Activated CD8-positive, alpha-beta memory T cell treated with anti-CD3 and anti-CD28 coated beads for 24 hours (primary cell): ENCODE measurements around the gene SLC24A3.
"Not testable (repeated sequence)": the region's sequence is repeated elsewhere in the genome, so short reads cannot be mapped to it uniquely, and the experiment has no call there.

ENCODE experiments used
- DNase-seq: peaks from one replicate; pipeline ENCODE4 v3.0.0-alpha.2; 2020

Gene SLC24A3

DNA sequence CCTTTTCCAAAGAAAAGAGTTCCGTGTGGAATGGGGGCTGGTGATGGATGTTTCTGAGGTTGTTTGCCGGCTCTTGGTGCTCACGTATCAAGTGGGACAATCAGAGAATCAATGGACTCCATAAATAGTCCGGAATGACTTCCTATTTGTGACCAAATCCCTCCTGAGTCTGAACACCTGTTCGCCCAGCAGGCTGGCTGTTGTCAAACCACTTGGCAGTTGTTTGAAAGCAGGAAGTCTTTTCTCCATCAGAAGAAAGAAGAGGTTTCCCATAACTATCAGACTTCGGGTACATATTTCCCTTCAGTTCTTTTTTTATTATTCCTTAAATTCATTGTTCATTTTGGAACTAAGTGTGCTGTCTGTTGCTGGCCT, 390.9 kb downstream of the SLC24A3 start:
- no peak for DNase-seq

DNA sequence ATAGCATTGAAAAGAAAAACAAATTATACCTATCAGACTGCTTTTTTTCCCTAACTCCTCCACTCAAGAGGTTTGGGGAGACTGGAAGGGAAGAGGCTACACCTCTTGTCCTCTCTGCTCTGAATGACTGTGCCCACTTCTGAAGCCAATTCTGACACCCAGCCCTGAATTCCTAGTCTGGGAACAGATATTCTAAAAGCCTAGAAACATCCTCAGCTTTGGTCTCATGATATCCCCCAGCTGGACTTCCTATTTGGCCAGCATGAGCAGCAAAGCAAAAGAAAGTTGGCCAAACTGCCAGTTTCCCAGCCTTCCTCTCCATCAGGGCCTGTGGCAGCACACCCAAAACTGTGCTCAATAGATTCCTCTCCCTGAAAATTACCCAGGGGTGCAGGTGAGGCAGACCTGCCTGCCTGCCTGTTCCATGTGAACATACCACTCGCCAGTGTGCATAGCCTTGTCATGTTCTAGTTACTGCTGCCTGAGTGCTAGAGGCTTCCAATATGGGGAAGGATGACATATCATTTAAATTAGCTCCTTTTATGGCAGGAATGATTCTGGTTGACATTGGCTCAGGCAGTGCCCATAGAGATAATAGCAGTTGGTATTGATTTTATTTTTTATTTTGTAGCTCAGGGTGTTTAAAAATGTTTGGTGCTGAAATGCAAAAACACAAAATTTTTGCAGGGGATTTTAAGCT, 393.5 kb downstream of the SLC24A3 start:
- DNase-seq: no peak

DNA sequence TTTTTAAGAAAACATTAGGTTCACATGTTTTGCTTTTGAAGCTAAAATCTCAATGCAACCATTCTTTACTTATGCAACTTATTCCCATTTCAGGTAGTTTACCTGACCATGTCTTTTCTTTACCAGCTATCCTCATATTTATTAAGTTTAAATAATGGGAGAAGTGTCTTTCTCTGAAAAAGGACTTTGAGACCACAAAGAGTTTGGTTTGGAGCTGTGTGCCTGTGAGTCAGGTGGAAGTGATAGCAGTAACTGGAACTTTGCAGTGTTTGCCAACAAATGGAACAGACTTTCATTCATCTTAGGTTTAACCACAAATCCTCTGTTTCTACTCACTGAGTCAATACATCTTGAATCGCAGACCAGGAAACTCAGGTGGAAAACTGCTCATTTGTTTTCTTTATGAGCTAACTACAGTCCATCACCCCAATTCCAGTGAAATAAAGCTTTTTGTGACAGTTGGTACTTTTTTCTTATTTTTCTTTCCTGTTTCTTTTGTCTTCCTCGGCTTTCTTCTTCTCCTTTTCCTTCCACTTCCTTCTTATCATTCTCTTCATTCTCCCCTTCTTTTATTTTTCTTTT, 397.3 kb downstream of the SLC24A3 start:
- no peak for DNase-seq

DNA sequence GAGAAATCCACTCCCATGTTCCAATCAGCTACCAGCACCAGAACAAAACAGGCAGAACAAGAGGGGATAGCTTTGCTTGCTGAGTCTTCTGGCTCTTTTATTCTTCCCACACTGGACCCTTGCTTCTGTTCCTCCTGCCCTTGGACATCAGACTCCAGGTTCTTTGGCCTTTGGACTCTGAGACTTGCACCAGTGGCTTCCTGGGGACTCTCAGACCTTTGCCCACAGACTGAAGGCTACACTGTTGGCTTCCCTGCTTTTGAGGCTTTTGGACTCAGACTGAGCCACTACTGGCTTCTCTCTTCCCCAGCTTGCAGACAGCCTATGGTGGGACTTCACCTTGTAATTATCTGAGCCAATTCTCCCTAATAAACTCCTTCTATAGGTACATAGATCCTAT, 403.2 kb downstream of the SLC24A3 start:
- DNase-seq: no peak

DNA sequence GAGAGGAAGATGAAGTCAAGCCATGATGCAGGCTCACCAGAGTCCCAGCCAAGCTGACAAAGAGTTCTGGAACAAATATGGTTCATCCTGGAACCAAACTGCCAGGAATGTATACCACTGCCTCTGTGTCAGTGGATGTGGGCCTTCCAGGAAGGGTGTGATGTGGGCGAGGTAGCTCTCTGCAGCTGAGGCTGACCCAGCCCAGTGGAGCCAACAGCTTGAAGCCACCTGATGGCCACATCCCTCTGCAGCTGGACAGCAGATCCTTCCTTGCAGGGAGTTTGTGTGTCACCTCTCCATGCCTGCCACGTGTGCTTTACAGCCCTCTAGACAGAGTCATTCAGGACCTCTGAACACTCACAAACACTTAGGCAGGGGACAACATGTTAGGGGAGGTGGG, 403.6 kb downstream of the SLC24A3 start:
- DNase-seq: no peak

DNA sequence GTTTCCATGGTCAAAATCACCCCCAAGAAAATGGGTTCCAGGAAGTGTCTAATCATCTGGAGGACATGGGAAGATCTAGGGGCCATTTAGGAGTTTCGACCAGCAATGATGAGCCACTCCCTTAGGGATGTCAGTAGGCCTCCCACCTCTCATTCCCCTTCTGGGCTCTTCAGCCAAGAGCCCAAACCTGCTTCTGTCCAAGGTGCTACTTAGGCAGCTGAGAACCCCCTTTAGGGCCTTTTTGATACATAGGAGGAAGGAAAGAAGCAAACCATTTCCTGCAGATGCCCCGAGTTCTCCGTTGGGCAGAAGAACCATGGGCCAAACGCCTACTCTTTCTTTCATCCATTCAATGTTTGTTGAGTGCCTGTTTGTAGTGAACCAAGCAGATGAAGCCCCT, 404.2 kb downstream of the SLC24A3 start:
- no peak for DNase-seq

DNA sequence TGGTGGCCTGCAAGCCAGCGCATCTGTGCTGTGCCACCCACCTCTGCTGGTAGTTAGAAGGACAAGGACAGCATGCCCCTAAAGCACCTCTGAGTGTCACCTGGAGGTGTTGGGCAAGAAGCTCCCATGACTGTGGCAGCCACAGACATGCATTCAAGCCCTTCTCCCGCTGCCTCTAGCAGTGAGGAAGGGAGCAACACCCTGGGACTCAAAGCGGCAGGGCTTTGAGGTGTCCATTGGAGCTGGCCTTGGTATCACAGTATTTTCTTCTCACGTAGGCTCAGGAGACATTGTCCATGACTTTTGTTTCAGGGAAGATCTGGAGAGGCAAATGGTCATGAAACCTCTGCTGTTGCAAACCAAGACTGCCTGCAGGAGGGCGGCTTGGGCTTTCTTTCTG, 404.8 kb downstream of the SLC24A3 start:
- DNase-seq: no peak

DNA sequence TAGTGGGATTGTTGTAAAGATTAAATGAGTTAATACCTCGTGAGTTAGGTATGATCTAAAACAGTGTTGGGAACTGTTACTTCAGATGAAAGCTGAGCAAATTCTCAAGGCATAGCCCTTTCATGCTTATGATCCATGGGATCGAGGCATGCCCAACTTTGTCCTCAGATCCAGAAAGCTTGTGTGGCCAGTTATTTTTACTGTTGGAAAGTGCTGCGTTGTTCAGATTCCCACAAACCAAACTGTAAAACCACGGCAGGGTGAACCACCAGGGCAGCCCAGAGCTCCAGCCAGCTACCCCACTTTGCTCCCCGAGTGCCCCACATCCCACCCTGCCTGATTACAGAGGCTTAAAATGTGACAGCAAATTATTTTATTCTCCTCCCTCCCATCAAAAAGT, 406.3 kb downstream of the SLC24A3 start:
- DNase-seq: no peak

DNA sequence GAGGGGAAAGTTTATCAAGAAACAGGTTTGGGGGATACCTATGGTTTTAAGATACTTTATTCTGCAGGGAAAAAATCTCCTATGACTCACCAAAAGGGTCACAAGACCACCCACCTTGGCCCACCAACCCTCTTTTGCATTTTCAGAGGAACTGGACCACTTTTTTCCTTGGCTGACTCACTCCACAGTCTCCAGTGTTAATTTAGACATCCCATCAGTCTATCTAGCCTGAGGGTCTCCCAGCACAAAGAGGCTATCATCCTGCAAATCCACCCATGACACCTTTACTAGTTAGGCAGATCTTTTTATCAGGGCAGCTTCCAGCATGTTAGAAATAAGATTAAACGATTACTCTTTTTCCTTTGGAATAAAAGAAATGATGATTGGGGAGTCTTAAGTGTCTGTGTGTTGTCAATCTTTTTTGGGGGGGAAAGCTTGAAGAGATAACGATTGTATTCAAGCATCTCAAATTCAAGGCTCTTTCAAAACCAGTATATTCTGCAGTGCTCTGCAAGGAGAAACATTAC, 407.5 kb downstream of the SLC24A3 start:
- no peak for DNase-seq

DNA sequence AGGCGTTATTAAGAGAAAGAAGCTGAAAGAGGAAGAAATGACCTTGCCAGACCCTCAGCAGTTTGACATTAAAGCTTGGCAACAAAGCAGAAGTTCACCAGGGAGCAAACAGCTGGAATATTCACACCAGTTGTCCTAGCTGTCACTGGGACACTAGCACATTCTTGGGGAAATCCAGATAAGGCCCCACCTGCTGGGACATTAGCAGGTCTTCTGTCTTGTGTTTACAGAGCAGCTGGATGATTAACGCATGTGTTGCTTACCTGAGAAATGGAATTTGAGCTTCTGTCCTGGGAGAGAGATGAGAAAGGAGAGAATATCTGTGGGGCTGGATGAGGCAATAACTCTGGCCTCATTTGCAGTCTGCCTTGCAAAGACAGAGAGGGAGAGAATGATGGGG, 408.0 kb downstream of the SLC24A3 start:
- DNase-seq: no peak

DNA sequence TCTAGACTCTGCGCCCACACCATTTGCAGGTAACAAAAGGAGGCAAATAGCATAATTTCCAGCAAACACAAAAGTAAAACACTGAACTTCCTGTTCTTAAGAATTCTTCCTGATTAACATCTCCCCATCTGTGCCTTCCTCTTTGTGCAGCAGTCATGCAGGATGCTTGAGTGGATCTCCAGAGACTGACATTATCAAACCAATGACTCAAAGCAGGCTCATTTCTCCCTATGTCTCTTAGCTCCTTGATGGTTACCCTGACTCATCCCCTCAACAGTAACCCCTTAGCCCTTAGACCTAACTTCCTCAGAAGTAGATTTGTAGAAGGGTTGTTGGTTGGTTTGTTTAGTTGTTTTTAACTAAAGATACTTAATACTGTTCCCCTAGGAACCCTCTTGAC, 408.6 kb downstream of the SLC24A3 start:
- DNase-seq: no peak

DNA sequence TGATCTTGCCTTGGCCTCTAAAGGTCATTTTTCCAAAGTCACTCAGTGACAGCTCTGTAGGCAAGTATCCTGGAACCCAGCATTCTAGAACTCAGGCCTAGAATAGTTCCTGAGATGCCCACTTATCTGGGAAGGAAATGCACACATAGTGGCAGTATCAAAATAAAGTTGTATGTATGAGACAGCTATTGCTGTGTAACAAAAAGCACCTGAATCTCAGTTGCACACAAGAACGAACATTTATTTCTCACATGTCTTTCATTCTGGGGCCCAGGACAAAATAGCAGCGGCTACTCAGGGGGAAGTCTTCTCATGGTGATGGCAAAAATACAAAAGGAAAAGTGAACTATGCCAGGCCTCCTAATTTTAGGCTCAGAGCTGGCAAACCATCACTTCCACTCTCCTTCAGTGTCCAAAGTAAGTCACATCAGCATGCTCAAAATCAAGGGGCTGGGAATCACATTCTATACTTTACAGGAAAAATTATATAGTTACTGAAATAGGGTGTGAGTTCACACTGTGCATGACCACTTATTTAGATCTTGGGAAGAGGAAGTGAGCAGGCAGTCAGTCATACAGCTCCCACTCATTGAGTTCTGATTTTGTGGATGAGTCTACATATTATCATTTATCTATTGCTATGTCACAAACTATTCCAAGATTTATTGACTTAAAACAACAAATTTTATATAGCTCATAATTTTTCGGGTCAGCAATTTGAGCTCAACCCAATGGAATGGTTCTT, 412.0 kb downstream of the SLC24A3 start:
- DNase-seq: no peak

DNA sequence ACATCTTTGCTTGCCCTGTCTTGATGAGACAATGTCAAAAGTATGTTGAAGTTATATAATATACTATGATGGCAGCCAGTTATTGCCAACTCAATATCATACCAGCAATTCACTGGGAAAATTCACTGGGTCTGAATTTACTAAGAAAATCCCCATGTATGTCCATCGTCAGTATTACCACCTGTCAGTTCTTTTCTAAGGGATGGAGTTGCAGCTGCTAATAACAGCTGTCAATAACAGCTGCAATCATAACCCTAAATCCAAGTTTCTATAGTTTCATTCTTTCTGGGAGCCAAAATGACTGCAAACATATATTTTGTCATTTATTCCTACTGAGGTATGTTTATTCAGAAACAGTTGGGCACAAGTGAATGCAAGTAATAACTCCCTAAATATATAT, 413.0 kb downstream of the SLC24A3 start:
- DNase-seq: no peak

DNA sequence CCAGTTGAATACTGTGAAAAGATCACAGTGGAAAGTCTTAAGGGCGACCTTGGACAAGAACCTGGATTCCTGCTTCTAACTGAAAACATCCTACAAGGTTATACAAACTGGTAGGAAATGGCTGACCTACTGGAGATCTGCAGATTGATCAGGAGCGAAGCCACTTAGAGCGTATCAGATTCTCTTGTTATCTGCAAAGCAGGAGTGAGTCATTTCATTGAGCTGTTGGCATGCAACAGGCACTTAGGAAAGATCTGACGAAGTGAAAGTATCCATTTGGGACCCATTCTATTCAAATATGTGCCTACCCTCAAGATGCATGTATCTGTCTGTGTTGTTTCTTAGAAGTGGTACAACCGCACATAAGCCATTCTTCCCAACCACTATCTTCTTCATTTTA, 414.5 kb downstream of the SLC24A3 start:
- no peak for DNase-seq

DNA sequence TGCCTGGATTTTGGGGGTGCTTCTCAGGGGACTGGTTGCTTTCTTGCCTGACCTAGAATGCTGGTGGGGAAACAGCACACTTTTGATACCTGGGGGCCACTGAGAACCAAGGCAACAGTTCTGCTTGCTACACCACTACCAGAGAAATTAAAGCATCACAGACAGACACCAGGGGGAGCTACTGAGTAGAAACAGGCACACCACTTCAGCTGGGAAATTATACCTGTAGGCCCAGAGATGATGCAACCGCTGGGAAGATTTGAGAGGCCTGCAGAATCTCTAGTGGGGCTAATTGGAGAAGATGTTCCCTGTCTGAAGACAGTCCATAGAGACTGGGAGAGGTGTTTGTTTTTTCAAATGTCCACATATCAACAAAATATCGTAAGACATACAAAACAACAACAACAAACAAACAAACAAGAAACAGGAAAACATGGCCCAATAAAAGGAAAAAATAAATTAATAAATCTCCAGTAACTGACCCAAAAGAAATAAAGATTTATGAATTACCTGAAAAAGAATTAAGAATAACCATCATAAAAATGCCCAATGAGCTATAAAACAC, 416.2 kb downstream of the SLC24A3 start:
- peak; percentile 59 for DNase-seq

DNA sequence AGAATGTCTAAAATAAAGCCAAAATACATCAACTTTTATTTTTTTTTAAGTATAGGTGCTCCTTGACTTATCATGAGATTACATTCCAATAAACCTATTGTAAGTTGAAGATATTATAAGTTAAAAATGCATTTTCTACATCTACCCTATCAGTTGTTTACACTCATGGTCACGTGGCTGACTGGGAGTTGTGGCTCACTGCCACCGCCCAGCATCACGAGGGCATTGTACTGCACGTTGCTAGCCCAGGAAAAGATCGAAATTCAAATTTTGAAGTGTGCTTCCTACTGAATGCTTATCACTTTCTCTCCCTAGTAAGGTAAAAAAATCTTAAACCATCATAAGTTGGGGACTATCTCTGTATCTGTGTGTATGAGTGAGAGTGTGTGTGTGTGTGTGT, 419.0 kb downstream of the SLC24A3 start:
- DNase-seq: no peak

DNA sequence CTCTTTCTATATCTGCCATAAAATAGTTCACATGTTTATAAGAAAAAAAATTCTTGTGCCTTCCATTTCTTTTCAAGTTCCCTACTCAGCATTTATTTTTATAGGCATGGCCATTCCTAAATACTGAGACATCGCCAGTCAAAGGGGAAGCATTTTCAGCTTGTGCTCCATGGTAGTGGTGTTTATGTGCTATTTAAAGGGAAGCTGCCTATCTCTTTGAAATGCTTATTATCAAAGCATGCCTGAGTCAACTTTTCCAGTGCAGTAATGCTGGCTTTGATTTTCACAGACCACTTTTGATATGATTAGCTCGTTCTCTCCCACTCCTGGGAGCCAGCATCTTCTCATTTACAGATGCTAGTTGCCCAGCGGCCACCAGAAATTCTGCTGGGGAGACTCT, 421.5 kb downstream of the SLC24A3 start:
- DNase-seq: no peak

DNA sequence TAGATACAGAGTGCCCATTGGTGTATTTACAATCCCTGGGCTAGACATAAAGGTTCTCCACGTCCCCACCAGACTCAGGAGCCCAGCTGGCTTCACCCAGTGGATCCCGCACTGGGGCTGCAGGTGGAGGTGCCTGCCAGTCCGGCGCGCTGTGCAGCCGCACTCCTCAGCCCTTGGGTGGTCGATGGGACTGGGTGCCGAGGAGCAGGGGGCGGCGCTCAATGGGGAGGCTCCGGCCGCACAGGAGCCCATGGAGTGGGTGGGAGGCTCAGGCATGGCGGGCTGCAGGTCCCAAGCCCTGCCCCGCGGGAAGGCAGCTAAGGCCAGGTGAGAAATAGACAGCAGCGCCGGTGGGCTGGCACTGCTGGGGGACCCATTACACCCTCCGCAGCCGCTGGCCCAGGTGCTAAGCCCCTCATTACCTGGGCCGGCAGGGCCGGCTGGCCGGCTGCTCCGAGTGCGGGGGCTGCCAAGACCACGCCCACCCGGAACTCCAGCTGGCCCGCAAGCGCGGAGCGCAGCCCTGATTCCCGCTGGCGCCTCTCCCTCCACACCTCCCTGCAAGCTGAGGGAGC, 427.1 kb downstream of the SLC24A3 start:
- DNase-seq: not testable (repeated sequence)

DNA sequence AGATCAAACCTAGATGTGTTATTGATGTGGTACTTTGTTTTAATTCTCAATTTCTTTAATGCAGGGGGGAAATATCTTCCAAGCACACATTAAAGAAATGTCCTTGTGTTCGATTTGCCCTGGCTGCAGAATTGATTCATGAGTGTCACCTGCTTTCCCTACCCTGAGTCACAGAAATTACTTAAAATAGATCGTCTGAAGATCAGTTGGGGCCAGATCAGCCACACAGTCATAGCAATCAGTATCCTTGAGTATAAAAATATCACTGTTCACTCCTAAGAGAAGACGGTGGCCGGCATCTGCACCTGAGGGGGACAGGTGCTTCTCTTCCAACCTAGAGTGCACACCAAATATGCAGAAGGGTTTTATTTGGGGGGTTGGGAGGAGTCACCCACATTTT, 430.4 kb downstream of the SLC24A3 start:
- no peak for DNase-seq

DNA sequence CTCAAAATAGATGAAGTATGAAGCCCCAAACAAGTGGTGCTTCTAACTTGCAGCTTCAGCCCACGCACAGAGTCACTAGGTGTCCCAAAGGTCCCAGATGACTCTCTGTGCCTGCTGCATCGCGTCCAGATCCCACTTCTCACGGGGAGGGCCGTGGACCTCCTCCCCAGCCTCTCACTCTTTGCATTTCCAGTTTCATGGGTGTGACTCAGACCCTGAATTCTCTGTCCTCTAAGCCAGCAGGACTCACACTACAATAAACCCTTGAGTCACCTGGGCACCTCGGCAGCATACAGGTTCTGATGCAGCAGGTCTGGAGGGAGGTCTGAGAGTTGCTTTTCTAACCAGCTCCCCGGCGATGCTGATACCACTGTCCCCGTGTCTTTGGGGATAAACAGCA, 431.6 kb downstream of the SLC24A3 start:
- DNase-seq: no peak

DNA sequence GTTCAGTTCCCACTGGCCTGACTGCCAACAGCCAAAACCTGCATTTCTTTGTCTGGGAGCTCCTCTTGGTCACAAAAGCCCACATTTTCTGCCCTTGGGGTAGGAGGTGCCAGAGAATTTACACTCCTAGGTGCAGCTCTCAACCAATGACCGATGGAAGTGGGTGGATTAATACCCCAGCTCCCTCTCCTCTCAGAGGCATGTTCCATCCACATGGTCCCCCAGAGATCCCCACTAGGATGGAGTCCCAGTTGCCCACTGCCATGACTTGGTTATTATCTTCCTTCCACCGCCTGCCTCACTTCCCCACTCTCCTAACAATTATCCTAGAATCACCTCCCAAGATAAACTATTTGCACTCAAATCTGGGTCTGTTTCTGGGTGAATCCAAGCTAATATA, 434.5 kb downstream of the SLC24A3 start:
- no peak for DNase-seq

DNA sequence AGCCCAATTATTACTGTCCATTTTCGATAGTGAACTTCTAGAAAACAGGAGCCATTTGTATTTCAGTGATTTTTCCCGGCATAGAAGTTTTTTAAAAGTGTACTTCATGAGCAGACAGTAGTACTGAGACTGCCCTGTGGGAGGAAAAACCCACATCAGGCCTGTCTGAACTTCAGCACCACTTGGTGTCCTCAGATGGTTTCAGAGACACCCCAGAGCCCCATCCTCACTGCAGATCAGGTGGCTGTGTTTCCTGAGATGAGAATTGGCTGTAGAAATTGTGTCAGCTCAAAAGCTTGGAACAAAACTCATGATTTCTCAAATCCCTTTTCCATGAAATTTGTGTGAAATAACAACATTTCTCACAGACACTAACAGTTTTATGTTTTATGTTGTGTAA, 435.6 kb downstream of the SLC24A3 start:
- no peak for DNase-seq

DNA sequence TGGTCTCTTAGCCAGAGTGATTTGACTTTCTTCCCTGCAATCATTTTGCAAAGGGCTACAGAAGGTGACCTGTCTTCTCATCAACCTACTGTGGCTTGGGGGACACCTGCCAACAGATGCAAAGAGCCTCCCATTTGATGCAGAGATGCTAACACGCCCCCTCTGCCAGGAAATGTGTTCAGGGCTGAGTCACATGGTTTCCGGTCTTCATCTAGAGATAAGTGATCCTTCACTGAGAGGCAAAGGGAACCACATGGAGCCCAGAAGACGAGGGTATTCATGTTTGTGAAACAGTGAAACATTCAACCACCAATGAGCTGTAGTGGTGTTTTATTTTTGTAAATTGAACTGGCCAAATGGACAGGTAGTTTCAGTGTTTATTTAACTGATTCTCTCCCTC, 436.6 kb downstream of the SLC24A3 start:
- no peak for DNase-seq

DNA sequence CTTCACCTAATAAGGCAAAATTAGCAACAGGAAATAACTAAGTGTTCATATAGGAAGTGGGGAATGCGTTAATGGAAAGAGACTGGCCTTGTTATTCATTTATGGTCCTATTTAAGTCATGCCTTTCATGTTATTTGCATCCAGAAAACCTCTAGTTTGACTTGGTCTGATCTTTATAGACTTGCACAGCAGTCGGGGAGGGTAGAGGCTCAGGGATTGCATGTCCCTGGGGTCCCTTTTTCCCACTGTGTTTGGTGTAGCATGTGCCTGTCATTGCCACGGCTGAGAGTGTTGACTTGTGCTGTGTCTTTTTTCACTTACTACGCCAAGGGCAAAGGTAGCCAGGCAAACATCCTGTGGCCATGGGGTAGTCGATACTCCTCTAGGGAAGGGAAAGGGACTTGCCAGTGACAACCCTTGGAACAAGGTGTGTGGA, 440.2 kb downstream of the SLC24A3 start:
- no peak for DNase-seq
